Measurements from ENCODE around the gene DOK3. TPM values are rescaled to one million over a fixed set of nuclear protein-coding genes. Genes with fewer than 3 reads are reported as not detected.
A peak's percentile ranks its signal among the peaks of the same experiment; 100 is the strongest.
"Not testable (repeated sequence)": the region's sequence is repeated elsewhere in the genome, so short reads cannot be mapped to it uniquely, and the experiment has no call there.

The DOK3 gene
- polyA plus RNA-seq, 1 donor, result 9.8 TPM

DNA sequence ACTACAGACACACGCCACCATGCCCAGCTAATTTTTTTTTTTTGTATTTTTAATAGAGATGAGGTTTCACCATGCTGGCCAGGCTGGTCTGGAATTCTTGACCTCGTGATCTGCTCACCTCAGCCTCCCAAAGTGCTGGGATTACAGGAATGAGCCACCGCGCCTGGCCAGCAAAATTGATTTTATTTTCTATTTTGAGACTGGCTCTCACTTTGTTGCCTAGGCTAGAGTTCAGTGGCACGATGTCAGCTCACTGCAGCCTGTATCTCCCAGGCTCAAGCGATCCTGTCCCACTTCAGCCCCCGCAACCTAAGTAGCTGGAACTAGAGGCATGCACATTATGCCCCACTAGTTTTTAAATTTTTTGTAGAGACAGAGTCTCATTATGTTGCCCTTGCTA, 24.8 kb upstream of the DOK3 start:
- DNase-seq, result not testable (repeated sequence)

DNA sequence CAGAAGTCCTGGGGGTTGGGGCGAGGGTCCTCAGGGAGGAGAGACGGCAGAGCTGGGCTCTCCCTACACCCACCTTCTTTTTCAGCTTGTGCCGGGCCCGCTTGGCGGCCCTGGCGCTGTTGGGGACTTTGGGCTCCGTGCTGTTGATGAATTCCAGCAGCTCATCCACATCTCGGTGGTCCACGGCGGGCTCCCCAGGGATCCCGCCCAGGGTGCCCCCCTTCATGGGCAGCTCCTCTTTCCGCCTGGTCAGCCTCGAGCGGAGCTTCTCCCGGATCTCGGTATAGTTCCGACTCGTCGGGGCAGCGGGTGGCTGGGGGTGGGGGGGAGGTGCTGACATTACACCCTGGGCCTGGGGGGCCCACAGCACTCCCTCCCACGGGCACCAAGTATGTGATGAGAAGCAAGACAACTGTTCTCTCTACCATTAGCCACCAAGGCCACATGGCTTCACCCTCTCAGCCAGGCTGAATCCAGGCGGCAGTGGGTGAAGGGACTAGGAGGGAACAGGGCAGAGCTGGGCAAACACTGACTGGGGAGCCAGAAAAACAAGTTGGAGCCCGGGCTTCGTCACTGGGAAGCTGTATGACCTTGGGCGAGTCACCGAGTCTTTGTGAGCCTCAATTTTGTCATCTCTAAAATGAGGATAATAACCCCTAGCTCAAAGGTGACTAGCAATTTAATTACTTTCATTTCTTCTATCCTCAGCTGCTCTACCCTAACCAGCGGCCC, 21.7 kb upstream of the DOK3 start:
- no peak for DNase-seq

- no peak for DNase-seq
Observed at GRCh38 chr5:177530638-177531037, 21.0 kb upstream of the DOK3 start.

DNA sequence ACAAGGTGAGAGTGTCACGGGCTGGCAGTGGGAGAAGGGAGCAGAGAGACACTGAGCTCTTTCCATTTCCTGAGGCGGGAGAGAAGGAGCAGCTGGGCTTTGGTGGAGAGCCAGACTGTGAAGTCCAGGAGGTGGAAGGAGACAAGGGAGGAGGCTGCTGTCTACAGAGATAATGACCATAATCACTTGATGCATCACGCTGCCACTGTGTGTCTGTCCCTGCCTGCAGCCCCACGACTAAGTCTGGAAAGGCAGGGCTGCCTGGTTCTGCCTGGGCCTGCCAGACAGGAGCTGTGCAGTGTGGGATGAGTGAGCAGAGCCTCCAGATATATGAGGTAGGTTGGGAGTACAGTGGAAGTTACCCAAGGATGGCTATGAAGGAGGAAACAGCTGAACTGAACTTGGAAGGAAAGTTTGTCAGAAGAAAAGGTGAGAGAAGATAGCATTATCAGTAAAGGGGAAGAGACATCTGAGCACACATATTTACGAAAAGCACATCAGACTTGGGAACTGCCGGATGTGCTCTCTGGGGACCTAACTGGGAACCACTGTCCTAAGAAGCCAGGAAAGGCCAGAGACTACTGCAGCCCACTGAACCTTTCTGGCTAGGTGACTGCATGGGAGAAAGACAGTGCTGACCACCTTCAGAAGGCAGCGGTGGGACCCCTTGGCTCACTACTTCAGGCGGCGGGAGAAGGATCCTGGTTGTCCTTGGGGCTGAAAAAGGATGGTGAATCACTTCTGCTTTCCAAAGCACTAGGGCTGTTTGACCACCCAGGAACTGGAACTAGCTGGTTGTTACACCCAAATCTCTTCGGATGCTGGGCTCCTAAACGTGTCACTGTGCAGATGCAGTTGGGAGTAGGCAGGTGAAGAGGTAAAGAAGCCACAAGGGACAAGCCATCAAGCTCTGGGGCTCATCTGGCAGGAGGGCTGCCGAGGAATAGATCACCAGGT, 19.9 kb upstream of the DOK3 start:
- DNase-seq, result no peak

- no peak for DNase-seq
Observed at GRCh38 chr5:177528631-177529030, 19.0 kb upstream of the DOK3 start.

DNA sequence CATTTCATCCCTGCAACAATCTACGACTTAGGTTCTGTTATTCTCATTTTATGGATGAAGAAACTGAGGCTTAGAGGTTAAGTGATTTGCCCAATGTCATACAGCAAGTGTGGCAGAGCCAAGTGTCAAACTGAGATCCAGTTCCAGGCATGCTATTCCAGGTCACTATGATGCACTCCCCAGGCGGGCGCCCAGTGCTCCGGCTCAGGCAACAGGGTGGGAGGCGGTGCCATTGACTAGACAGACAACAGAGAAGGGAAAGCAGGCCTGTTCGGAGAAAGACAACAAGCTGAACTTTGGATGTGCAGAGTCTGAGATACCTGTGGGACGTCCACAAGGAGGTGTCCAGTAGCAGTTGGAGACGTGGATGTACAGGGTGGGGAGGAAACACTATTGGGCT, 18.0 kb upstream of the DOK3 start:
- DNase-seq, result no peak

GRCh38 chr5:177526791-177527190, 17.2 kb upstream of the DOK3 start:
- no peak for DNase-seq

DNA sequence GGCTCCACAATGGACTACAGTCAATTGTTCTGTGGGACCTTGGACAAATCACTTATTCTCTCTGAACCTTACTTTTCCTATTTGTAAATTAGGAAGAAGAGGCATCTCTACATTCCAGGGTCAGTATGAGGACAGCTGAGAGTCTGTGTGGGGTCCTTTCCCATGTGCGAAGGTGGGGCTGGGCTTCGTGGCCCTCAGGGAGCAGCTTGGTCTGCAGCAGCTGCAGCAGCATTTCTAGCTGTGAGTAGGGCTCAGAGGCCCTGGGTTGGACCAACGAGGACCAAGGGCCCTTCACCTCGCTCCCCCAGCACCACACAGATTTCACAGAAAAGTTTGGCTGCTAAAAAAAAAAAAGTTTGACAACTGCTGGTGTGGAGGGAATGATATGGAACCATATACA, 16.6 kb upstream of the DOK3 start:
- no peak for DNase-seq

GRCh38 chr5:177524941-177525655, 15.5 kb upstream of the DOK3 start:
- DNase-seq, result no peak

DNA sequence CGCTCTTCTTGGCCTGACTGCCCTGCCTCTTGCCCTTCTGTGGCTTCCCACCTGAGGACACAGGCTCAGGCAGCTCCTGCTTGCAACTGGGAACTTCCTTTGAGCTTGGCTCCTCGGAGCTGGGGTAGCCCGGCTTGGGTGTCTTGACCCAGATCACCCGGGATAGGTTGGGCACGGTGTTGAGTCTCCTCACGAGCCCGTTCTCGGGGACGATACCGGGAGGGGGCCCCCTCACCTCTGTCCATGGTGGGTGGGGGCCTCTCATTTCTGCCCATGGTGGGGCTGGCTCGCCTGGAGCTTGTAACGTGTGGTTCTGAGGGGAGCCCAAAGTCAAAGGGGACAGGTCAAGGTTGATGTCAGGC, 14.9 kb upstream of the DOK3 start:
- DNase-seq, result no peak

DNA sequence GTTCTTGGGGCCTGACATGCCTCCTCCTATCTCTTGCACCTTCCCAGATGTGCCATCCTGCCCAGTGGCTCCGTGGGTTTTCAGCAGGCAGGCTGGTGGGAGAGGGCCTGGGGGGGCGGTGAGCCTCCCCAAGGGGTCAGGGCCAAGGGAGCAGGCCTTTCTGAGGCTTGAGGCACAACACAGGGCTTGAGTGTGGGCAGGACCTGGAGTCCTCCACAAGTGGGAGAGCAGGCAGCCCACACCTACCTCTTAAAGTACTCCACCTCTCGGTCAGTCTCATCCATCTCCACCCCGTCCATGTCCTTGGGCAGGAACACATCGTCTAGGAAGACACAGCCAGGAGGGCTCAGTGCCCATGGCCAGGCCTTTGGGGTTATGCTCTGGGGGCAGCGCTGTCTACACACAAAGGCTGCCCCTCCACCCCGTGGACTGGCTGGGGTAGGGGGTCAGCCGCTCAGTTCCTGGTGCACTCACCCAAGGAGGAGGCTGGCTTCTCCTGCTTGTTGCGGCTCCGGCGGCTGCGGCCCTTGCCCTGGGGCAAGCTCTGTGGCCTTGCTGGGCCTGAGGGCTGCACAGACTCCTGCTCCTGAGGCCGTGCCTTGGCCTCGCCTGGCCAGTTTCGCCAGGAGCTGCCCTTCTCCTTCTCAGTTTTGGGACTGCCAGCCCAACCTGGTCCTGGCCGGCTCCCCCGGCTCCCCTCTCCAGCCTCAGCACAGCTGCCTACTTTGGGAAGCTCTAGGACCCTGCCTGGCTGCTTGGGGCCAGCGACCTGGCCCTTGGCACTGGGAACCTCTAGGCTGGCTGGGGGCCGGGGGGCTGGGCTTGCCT, 14.3 kb upstream of the DOK3 start:
- no peak for DNase-seq

DNA sequence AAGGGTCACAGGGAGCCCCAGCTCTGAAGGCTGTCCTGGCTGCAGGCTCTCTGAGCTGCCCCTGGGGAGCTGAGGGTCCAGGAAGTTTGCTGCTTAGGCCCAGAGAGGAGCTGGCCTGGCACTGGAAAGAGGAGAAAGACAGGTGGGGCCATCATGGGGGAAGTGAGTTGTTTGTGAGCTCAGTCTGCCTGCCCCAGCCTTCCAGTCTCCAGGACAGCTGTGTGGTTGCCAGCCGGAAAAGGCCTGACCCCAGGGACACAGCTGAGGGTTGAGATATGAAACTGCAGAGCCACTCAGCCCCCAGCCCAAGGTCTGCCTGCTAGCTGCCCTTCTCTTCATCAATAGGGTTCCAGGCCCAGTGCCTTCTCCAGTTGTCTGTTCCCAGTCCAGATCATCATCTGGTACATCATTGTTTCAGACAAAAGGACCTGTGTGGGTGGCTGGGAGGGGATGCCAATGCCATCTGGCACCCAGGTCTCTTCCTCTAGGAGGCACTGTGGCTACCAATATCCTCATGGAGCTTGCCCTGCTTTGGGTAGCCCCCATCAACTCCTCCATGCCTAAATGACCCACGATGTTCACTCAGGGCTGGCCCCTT, 11.4 kb upstream of the DOK3 start:
- no peak for DNase-seq

GRCh38 chr5:177520271-177520670, 10.6 kb upstream of the DOK3 start:
- no peak for DNase-seq

DNA sequence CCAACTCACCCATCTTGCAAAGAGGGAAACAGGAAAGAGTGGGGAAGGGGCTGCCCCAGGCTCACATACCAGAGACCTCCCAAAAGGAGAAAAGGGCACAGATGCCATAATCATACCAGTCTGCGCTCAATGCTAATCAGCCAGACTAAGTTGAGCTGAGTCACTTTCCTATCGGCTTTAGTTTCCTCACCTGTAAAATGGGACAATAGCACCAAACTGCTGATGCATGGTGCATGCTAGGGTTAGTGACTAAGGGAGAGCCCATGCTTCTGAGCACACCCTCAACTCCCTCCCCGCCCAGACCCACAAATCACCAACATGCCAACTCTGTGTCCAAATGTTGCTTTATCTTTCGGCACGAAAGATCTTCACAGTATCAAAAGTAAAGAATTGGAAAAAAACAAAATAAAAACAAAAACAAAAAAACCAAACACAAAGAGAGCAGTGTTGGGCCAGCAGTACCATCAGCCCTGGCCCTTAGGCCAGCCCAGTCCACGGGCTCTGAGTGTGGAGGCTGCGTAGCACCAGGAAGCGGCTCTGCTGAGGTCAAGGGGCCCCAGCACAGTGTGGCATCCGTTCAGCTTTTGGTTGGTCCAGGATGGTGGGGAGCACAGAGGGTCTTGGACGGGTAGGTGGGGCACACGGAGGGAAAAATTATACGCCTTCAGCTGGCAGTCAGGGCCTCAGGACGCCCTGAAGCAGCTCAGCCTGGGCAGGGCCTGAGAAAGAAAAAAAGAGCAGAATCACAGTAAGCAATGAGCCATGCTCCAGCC, 10.0 kb upstream of the DOK3 start:
- no peak for DNase-seq

- peak; percentile 98 for DNase-seq
Observed at GRCh38 chr5:177516601-177517568, 7.3 kb upstream of the DOK3 start, which contains the start of gene DDX41. Gene DDX41 (minus strand): TSS chr5:177516961. CDS start chr5:177516945, 16 bp downstream.

DNA sequence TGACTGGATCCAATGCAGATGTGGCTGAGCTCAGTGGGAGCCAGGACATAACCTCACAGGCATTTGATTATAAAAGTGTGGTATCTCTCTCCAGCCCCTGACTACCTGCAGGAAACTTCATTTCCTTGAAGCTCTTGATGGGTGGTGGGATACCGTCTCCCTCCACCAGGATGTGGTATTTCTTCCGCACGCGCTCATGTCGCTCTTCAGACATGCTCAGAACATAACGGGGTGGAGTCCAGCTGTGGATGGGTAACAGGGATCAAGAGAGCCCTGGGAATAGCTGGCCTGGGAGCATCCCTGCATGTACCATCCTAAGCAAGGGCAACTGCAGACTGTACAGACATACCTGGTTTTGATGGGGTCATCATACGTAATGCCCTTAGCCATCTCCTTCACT, 6.0 kb upstream of the DOK3 start:
- DNase-seq, result no peak

- no peak for DNase-seq
Observed at GRCh38 chr5:177514541-177514940, 4.9 kb upstream of the DOK3 start.

GRCh38 chr5:177513500-177513899, 3.9 kb upstream of the DOK3 start:
- DNase-seq, result no peak

DNA sequence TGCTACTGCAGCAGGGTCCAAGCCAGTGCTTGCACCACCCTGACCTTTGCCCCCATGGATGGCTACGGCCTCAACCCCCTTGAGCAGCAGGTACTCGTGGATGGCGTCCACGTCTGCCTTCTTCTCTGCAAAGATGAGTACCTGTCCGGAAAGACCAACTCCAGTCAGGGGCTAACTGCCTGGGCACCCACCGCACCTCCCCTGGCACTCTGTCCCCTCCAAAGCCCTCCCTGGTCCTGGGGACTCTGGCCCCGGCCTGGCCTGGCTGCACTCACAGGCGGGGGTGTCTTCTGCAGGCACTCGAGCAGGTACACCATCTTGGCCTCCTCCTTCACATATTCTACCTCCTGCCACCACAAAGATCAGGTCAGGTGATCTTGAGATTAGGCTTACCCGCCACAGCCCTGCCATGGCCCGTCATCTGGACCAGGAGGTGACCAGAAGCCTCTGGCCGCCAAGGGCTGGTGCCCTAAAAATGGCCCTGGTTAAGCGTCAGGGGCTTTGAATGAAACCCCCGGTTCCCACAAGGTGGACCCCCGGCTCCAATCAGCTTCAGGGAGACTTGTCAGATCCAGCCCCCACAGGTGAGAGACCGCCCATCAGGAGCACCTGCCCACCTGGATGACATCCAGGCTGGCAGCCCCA, 3.2 kb upstream of the DOK3 start:
- no peak for DNase-seq
